Measurements from ENCODE around the gene TMPRSS9.

- TF ChIP-seq CTCF (conservative IDR thresholded peaks at IDR 0.05; ENCODE audit: low read length) (no peak), EZH2phosphoT487 (IDR thresholded peaks at IDR 0.05; ENCODE audit: borderline replicate concordance) (no peak)
These were observed 74.7 kb downstream of the TMPRSS9 start for GRCh38 chr19:2434721-2435265.
